PFSK-1 (cell line): Measurements from ENCODE around the gene SEMA4D.

Experiments
- FOXP2 ChIP-seq: optimal IDR thresholded peaks from 2 replicates; pipeline ENCODE3; 2011; ENCODE audit warnings: borderline replicate concordance, control low read depth, inconsistent platforms; ENCODE audit not compliant: insufficient read depth; ENCODE audit errors: extremely low read length, extremely low read depth
- POLR2AphosphoS5 ChIP-seq: IDR thresholded peaks from 2 replicates; pipeline ENCODE4 v1.6.1; 2012; ENCODE audit warnings: low read depth, mild to moderate bottlenecking, control low read depth, low read length, moderate library complexity
- SIN3A ChIP-seq: IDR thresholded peaks from 2 replicates; pipeline ENCODE4 v1.6.1; 2012; ENCODE audit warnings: mild to moderate bottlenecking, low read length, moderate library complexity, borderline replicate concordance; ENCODE audit not compliant: insufficient read depth
- TAF1 ChIP-seq: IDR thresholded peaks from 2 replicates; pipeline ENCODE4 v1.6.1; 2012; ENCODE audit warnings: low read length, control low read depth, borderline replicate concordance; ENCODE audit not compliant: insufficient read depth
- TF ChIP-seq, protein P1 (sequence below), 2 experiments: IDR thresholded peaks; 2 replicates each; pipeline versions ENCODE4 v1.6.1 to v1.8.0; 2011 to 2012; ENCODE audit warnings: low read depth in 2 of 2, low read length in 2 of 2, control low read depth in 1 of 2, inconsistent platforms in 1 of 2, mild to moderate bottlenecking in 1 of 2, moderate library complexity in 1 of 2; ENCODE audit not compliant: insufficient read depth in 1 of 2

The SEMA4D gene

DNA sequence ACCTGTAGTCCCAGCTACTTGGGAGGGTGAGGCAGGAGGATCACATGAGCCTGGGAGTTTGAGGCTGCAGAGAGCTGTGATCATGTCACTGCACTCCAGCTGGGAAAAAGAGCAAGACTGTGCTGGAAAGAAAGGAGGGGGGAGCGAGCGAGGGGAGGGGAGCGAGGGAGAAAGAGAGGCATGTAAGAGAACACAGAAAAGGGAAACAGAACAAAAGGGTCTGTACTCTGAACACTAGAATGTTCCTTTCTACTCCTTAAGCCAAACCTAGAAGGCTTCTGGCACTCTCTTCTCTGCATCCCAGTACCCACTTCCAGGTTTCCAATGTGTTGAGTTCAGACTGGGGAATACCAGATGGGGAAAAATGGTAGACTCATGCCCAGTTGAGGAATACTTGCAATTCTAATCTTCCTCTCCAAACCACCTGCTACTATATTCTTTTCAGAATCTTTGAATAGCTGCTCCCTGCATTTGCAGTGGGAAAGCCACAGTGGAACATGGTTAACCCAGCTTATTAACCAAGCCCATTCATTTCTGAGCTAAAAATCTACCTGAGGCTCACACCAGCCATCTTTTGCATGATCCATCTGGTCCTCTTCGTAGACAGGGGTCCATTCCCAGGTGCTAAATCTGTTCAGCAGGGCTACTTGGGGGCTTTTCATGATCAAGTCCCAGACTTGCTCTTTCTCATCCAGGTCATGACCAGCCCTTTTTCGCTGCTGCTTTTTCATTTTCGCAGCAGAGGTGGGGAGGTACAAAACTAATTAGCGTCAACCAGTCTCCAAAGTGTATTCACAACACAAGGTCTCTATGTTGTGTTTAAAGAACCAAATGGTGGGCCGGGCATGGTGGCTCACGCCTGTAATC is 34.9 kb downstream of the SEMA4D start:
- TF ChIP-seq POLR2AphosphoS5: no peak
- no peak for TF ChIP-seq FOXP2
- TF ChIP-seq, protein P1, sequence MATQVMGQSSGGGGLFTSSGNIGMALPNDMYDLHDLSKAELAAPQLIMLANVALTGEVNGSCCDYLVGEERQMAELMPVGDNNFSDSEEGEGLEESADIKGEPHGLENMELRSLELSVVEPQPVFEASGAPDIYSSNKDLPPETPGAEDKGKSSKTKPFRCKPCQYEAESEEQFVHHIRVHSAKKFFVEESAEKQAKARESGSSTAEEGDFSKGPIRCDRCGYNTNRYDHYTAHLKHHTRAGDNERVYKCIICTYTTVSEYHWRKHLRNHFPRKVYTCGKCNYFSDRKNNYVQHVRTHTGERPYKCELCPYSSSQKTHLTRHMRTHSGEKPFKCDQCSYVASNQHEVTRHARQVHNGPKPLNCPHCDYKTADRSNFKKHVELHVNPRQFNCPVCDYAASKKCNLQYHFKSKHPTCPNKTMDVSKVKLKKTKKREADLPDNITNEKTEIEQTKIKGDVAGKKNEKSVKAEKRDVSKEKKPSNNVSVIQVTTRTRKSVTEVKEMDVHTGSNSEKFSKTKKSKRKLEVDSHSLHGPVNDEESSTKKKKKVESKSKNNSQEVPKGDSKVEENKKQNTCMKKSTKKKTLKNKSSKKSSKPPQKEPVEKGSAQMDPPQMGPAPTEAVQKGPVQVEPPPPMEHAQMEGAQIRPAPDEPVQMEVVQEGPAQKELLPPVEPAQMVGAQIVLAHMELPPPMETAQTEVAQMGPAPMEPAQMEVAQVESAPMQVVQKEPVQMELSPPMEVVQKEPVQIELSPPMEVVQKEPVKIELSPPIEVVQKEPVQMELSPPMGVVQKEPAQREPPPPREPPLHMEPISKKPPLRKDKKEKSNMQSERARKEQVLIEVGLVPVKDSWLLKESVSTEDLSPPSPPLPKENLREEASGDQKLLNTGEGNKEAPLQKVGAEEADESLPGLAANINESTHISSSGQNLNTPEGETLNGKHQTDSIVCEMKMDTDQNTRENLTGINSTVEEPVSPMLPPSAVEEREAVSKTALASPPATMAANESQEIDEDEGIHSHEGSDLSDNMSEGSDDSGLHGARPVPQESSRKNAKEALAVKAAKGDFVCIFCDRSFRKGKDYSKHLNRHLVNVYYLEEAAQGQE (IDR thresholded peaks at IDR 0.05; ENCODE audit: insufficient read depth in 1 of 2, low read depth in 2 of 2, low read length in 2 of 2): no peak
- no peak for TF ChIP-seq SIN3A
- no peak for TF ChIP-seq TAF1

DNA sequence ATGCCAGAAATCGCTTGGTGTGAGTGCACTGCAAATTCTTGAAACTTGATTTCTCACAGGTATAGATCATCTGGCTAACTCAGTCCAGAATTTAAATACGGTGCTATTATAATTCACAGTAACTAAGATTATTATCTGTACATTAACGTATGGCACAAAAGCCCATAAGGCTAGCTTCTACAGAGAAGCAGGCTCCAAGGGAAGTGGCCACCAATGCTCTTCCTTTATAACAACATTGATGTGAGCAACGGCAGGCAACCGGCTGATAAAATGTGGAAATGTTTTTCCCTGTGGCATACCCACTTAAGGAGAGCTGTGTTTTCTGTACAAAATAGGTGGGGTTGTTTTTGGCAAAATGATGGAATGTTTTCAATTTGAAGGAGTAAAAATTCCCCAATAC is 35.7 kb downstream of the SEMA4D start:
- TF ChIP-seq TAF1 (no peak), FOXP2 (no peak), POLR2AphosphoS5 (no peak), SIN3A (no peak)
- TF ChIP-seq, protein P1 (IDR thresholded peaks at IDR 0.05; ENCODE audit: insufficient read depth in 1 of 2, low read depth in 2 of 2, low read length in 2 of 2): no peak

DNA sequence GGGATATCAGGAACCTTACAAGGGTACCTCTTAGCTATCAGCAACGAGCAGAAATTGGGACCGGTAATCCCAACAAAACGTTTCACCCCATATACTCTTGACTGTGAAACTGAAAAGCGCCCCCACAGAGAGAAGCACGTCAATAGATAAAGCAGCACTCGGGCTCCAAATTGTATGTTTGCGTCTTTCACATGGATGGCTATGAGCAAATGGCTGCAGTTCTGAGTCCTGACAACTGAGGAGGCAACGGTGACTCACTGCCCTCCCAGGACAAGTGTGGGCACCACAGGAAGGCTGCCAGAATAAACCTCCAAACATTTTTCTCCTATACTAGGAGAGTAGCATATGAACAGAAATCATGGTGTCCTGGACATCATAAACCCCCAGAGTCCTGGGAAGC is 36.6 kb downstream of the SEMA4D start:
- TF ChIP-seq FOXP2 (no peak), POLR2AphosphoS5 (no peak)

DNA sequence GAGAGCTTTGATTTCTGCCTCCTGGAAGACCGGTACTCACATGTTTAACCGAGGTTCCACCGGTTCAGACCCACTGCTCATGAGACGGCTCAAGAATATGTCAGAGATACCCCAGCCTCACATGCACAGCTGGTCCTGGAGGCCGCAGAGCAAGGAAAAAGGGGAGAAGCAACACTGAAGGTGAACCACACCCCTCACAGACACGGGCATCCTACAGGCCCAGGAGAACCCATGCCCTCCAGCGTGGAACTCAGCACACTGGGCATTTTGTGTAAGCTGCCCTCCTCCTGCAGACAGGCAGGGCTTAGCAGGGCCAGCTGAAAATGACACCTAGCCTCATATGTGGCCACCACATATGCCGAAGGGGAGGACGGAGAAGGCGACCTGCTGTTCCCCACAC is 37.4 kb downstream of the SEMA4D start:
- TF ChIP-seq, protein P1 (IDR thresholded peaks at IDR 0.05; ENCODE audit: insufficient read depth in 1 of 2, low read depth in 2 of 2, low read length in 2 of 2): no peak
- TF ChIP-seq TAF1 (no peak), POLR2AphosphoS5 (no peak), SIN3A (no peak), FOXP2 (no peak)

DNA sequence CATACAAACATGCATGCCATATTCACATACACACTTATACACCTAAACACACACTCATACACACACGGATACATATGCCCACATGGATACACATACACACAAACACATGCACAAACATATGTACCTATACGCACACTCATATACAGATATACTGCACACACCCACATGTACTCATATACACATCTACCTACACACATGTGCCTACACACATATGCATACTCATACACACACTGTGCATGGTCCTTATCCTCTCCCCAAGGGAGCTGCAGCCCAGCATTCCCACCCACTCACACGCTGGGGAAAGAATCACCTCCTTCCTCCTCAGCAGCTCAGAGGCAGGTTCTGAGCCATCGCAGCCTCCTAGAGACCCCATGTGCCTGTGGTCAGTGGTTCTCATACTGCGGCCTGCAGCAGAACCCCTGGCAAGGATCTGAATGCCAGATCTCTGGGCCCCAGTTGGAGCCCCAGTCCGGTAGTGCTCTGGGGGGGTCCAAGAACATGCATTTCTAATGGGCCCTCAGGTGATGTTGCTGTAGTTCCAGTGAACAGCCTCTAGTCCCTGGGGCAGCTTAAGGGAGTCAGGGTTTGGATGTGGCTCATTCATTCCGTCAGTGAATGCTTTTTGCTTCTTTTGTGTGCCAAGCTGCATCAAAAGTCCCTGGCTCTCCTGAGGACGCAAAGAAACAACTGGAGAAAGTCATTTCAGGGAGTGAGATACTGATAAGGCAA is 39.0 kb downstream of the SEMA4D start:
- TF ChIP-seq, protein P1 (IDR thresholded peaks at IDR 0.05; ENCODE audit: insufficient read depth in 1 of 2, low read depth in 2 of 2, low read length in 2 of 2): no peak
- TF ChIP-seq FOXP2 (no peak), POLR2AphosphoS5 (no peak), SIN3A (no peak), TAF1 (no peak)
